Aorta (tissue), 5 donors: ENCODE results near the gene NFATC1. TPM values are rescaled to one million over a fixed set of nuclear protein-coding genes. Genes with fewer than 3 reads are reported as not detected.

Source experiments
- ATAC-seq: fragments of 200-7000 bp; cut with Tn5 transposase; one replicate; pipeline ENCODE4 v1.9.1; 2022; ENCODE audit warnings: moderate library complexity; ENCODE audit not compliant: low FRiP score
- DNase-seq, 2 donors: peaks; one replicate each; pipeline ENCODE4 v3.0.0-alpha.2; 2020
- H3K27ac ChIP-seq, 2 donors: one replicate each; pipeline ENCODE4 v1.5.1; 2013; ENCODE audit warnings: low read length in 2 of 2, mild to moderate bottlenecking in 2 of 2, moderate library complexity in 2 of 2, control low read depth in 1 of 2, inconsistent platforms in 1 of 2, low read depth in 1 of 2
- H3K27me3 ChIP-seq, 2 donors: one replicate each; pipeline ENCODE4 v1.6.1; 2013; ENCODE audit warnings: control low read depth in 1 of 2, low read length in 1 of 2, mild to moderate bottlenecking in 1 of 2, moderate library complexity in 1 of 2; ENCODE audit not compliant: insufficient read depth in 2 of 2, control insufficient read depth in 1 of 2
- H3K36me3 ChIP-seq, 2 donors: one replicate each; pipeline ENCODE4 v1.6.1; 2013; ENCODE audit warnings: control low read depth in 1 of 2, low read length in 1 of 2, mild to moderate bottlenecking in 1 of 2; ENCODE audit not compliant: insufficient read depth in 2 of 2, control insufficient read depth in 1 of 2
- H3K4me1 ChIP-seq, 2 donors: one replicate each; pipeline ENCODE4 v1.6.1; 2013; ENCODE audit warnings: low read length in 2 of 2, control low read depth in 1 of 2, mild to moderate bottlenecking in 1 of 2, moderate library complexity in 1 of 2; ENCODE audit not compliant: insufficient read depth in 2 of 2, control insufficient read depth in 1 of 2
- H3K4me3 ChIP-seq, 2 donors: one replicate each; pipeline ENCODE4 v1.5.1; 2013; ENCODE audit warnings: low read length in 2 of 2, control low read depth in 1 of 2, mild to moderate bottlenecking in 1 of 2
- H3K9me3 ChIP-seq: one replicate; pipeline ENCODE4 v1.6.1; 2013; ENCODE audit warnings: mild to moderate bottlenecking, low read length; ENCODE audit not compliant: control insufficient read depth
- WGBS, 2 donors: extraction: QIAGEN DNeasy Blood & Tissue Kit; methylation state at CpG; one replicate each; pipeline ENCODE4 v1.1.7; 2013; 5-methylcytosine and 5-hydroxymethylcytosine counted together
- intact Hi-C, 2 donors: fragments of 100-400 bp; cut with DNase I; formaldehyde crosslinking; loops; one replicate each; pipeline versions ENCODE4 v1.14.2 to v1.15.0; 2022
- polyA plus RNA-seq, 2 donors: library from polyadenylated mRNA; stranded (reverse); fragments of 200-250 nt; gene quantifications; one replicate each; pipeline ENCODE4 v1.2.3, GENCODE V29; 2013
- total RNA-seq, 2 donors: library from RNA; stranded (reverse); fragmentation: NEBNext Ultra II Directional; extraction: Animal tissue kit (Norgen Biotek cat#: 25700); gene quantifications; one replicate each; pipeline ENCODE4 v1.2.1, GENCODE V29; 2021
- donor health status: healthy with polysubstance abuse.
- donor health status: Bipolar disorder and iron deficiency.
- donor health status: DM: no; HTN: no; CAD: no.
- donor health status: DM: no; HTN: no; CAD: no.
- donor health status: DM: yes; HTN: yes; CAD: no.

Gene NFATC1
- total and polyA plus RNA-seq, 4 donors = 2.0 to 39.2 (median 22.2) TPM

DNA sequence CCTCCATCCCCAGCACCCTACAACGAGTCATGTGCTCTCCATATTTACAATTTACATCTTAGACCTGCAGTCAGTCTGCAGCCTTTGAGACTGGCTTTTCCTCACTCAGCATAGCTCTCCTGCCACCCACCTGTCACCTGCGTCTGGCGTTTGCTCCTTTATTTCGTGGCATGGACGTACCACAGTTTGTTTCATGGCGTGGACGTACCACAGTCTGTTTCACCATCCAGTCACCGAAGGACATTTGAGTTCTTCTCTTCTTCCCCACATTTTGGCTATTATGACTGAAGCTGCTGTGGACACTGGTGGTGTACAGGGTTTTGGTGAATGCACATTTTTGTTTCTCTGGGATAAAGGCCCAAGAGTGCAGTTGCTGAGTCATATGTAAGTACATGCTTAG lies 142.0 kb downstream of the NFATC1 start:
- 96 to 98% methylated on average over 8 of the region's 8 CpGs for WGBS, 2 donors
- intact Hi-C loops = no loop called here
- H3K4me3 ChIP-seq = no peak overlapping the region
- no peak overlapping the region for H3K27ac ChIP-seq
- no peaks in the 10 kb centered on the region for H3K27me3 ChIP-seq
- peaks cover 3% of the 10 kb centered on the region for H3K9me3 ChIP-seq
- DNase-seq (peak; percentile 15 to 21), ATAC-seq (no peak)
- H3K4me1 ChIP-seq = no peaks in the 10 kb centered on the region
- H3K36me3 ChIP-seq = no peaks in the 10 kb centered on the region

DNA sequence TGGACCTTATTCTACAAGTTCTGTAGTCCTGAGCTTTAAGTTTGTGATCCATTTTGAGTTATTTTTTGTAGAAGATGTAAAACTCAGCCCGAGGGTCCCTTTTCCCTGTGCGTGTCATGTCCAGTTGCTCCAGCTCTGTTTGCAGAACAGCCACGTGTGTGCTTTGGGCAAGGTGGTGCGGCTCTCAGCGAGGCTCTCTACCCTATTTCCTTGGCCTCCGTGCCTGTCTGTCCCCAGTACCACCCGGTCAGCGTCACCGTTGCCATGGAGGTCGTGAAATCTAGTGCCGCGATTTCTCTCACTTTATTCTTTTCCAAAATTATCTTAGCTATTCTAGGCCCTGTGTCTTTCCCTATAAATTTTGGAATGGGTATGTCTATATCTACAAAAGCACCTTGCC lies 142.9 kb downstream of the NFATC1 start:
- H3K9me3 ChIP-seq = peaks cover 3% of the 10 kb centered on the region
- DNase-seq (peak in 1 of 2 donors; percentile 27), ATAC-seq (no peak)
- 93 to 96% methylated on average over 12 of the region's 12 CpGs for WGBS, 2 donors
- H3K27ac ChIP-seq = no peak overlapping the region
- no peaks in the 10 kb centered on the region for H3K27me3 ChIP-seq
- H3K4me1 ChIP-seq = no peaks in the 10 kb centered on the region
- intact Hi-C loops = no loop called here
- no peak overlapping the region for H3K4me3 ChIP-seq
- no peaks in the 10 kb centered on the region for H3K36me3 ChIP-seq

- 85 to 88% methylated on average over 16 of the region's 16 CpGs for WGBS, 2 donors
- H3K27me3 ChIP-seq = no peaks in the 10 kb centered on the region
- peak; percentile 13 to 66 for DNase-seq
Observed at GRCh38 chr18:79540161-79540903, 144.6 kb downstream of the NFATC1 start.

DNA sequence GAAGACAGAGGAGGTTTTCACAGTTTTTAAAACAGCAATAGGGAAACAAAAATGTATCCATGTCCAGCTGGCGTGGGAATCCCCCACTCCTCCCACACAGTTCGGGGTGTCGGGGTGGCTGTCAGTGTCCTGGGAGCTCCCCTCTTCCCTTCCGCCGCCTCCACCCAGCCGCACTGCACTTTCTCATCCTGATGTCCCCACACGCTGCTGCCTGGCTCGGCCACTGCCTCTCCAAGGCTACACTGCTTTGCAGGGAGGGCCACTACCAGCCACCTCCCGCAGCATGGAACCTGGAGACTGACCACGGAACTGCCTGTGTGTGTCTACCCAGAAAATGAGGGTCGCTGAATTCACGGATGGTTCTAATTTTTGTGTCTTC lies 145.2 kb downstream of the NFATC1 start:
- peak in 1 of 2 donors; percentile 33 for DNase-seq

More at GRCh38 chr18:79540161-79540903, 144.6 kb downstream of the NFATC1 start:
- Histone ChIP-seq H3K9me3 (peaks cover 3% of the 10 kb centered on the region), H3K27ac (no peak overlapping the region), H3K36me3 (no peaks in the 10 kb centered on the region), H3K4me1 (no peaks in the 10 kb centered on the region), H3K4me3 (no peak overlapping the region)
- intact Hi-C loops = no loop called here
- ATAC-seq = no peak

DNA sequence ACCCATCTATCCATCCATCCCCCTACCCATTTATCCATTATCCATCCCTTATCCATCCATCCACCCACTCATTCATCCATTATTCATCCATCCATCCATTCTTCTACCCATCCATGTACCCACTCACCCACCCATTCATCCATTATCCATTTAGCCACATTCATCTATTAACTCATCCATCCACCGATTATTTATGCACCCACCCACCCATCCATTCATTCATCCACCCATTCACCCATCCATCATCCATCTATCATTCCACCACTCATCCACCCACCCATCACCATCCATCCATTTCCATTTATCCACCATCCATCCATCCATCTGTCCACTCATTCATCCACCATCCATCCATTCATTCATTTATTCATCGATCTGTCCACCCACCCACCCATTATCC lies 146.5 kb downstream of the NFATC1 start:
- DNase-seq (no peak), ATAC-seq (no peak)
- Histone ChIP-seq H3K4me3 (no peak overlapping the region), H3K27me3 (no peaks in the 10 kb centered on the region), H3K9me3 (peaks cover 3% of the 10 kb centered on the region), H3K36me3 (no peaks in the 10 kb centered on the region), H3K27ac (no peak overlapping the region), H3K4me1 (no peaks in the 10 kb centered on the region)
- 94 to 99% methylated on average over 2 of the region's 2 CpGs for WGBS, 2 donors
- intact Hi-C loops = no loop called here

More for the DNA sequence above, 145.2 kb downstream of the NFATC1 start:
- WGBS, 2 donors = 91 to 94% methylated on average over 12 of the region's 12 CpGs
- Histone ChIP-seq H3K27me3 (no peaks in the 10 kb centered on the region), H3K9me3 (peaks cover 3% of the 10 kb centered on the region), H3K36me3 (no peaks in the 10 kb centered on the region), H3K27ac (no peak overlapping the region), H3K4me1 (no peaks in the 10 kb centered on the region), H3K4me3 (no peak overlapping the region)
- ATAC-seq = no peak
- intact Hi-C loops = no loop called here

DNA sequence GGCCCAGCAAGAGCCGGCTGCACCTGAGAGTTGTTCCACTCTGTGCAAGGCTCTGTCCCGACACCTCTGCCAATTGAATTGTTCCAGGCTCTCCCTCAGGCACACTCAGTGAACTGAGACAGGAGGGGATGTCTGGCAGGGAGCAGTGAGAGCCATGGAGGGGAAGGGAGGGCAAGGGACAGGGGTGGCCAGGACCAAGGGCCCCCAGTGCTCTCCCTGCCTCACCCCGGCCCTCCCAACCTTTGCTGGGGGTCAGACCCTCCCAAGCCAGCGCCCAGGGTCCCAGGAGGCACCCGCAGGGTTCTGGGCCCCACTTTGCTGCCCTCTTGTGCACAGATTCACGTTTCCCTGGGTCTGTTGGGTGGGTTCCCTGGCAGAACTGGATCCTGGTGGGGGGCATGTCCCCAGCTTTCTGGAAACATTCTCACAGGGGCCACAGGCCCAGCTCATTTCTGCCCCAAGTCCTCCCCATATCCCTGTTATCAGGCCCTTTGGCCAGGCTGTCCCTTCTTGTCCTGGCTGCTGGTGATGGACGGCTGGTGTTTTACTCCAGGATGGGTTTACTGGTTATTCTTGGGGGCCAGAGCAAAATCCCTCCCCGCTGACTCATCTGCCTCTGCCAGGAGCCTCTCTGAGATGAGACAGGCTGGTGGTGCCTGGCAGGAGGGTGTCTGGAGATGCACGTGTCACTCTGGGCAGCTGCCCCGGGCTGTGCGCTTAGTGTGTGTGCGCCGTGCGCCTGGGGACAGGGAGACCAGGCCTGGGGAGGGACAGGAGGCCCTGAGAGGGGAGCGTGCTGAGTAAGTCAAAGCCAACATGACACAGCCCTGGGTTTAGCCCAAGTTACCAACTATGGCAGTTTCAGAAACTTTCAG lies 147.4 kb downstream of the NFATC1 start:
- no peak overlapping the region for H3K27ac ChIP-seq
- no peak overlapping the region for H3K4me3 ChIP-seq
- no peak for ATAC-seq
- no peaks in the 10 kb centered on the region for H3K4me1 ChIP-seq
- H3K27me3 ChIP-seq = no peaks in the 10 kb centered on the region
- no peaks in the 10 kb centered on the region for H3K9me3 ChIP-seq
- peak; percentile 36 to 67 for DNase-seq
- 88 to 92% methylated on average over 13 to 15 of the region's 15 CpGs for WGBS, 2 donors
- no peaks in the 10 kb centered on the region for H3K36me3 ChIP-seq
- intact Hi-C loops = no loop called here

- Histone ChIP-seq H3K9me3 (no peaks in the 10 kb centered on the region), H3K27ac (no peak overlapping the region), H3K36me3 (no peaks in the 10 kb centered on the region), H3K4me3 (no peak overlapping the region), H3K4me1 (no peaks in the 10 kb centered on the region), H3K27me3 (no peaks in the 10 kb centered on the region)
- ATAC-seq = no peak
- peak; percentile 26 to 75 for DNase-seq
- 50 to 60% methylated on average over 20 to 21 of the region's 21 CpGs for WGBS, 2 donors
- intact Hi-C loops = no loop called here
Observed at GRCh38 chr18:79543861-79544385, 148.2 kb downstream of the NFATC1 start.

DNA sequence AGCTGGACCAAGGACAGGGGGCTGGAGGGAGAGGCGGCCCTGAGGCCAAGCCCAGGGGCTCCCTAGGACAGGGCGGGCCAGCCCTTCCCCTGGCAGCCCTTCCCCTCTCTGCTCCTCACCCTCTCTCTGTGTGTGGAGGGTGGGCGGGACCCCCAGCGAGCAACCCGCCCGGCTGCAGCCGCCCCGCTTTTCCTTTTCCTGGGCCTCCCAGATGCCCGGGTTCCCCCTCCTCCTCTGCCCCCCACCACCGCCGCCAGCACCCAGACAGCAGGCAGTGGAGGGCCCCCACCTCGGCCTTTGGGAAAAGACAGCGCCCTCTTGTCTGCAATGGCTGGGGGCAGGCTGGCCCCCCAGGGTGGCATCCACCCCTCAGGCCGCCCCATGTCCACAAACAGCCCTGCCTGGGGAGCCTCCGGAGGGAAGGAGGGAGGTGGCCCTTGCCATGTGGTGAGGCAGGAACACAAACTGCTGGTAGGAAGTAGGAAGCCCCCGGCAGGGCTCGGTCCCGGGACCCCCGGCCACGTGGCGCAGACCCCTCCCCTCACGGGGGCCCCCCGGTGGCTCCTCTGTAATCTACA lies 148.7 kb downstream of the NFATC1 start:
- Histone ChIP-seq H3K4me1 (no peaks in the 10 kb centered on the region), H3K36me3 (no peaks in the 10 kb centered on the region), H3K27me3 (no peaks in the 10 kb centered on the region), H3K4me3 (no peak overlapping the region), H3K9me3 (no peaks in the 10 kb centered on the region), H3K27ac (no peak overlapping the region)
- 50 to 67% methylated on average over 16 to 23 of the region's 23 CpGs for WGBS, 2 donors
- peak; percentile 21 to 74 for DNase-seq
- intact Hi-C loops = no loop called here
- ATAC-seq = no peak
